HT1080 (cell line): Measurements from ENCODE around the gene ATG16L2. TPM values are rescaled to one million over a fixed set of nuclear protein-coding genes. Genes with fewer than 3 reads are reported as not detected.

ENCODE experiments used
- DNase-seq: peaks from one replicate; pipeline ENCODE4 v3.0.0-alpha.2; 2015; ENCODE audit warnings: low read depth
- small RNA-seq: library from RNA; depleted of rRNA; stranded (forward); fragments of <200 nt; gene quantifications from one replicate; pipeline ENCODE3, GENCODE V24; 2014
- total RNA-seq: library from RNA; depleted of rRNA; stranded (reverse); fragments of >200 nt; shearing (Covaris generic); gene quantifications from 2 replicates; pipeline ENCODE4 v1.2.3, GENCODE V29; 2014; rRNA removed

ATG16L2 gene
- total RNA-seq, 1 experiment from 2014 or later = 8.6 TPM

- no peak for DNase-seq
Observed at GRCh38 chr11:72875736-72876135, 61.5 kb downstream of the ATG16L2 start.

GRCh38 chr11:72876147-72876546 lies 61.9 kb downstream of the ATG16L2 start:
- DNase-seq = no peak

Small RNA genes within 50 kb of the gene (small RNA-seq; reads per million reads assigned to genes)
- gene MIR4692 (not detected), gene RF00019 (not detected), gene RNU6-672P (not detected)

Other genes starting within 250 kb of the ATG16L2 start
- gene PDE2A, start 140.0 kb upstream of the ATG16L2 start, total RNA-seq = 3.6 and 7.7 TPM in 2 replicates
- gene ARAP1, start 62.0 kb upstream of the ATG16L2 start, total RNA-seq = 67.3 and 87.4 TPM in 2 replicates
- 31.2 and 41.0 TPM in 2 replicates for gene STARD10, start 20.4 kb upstream of the ATG16L2 start, total RNA-seq